ENCODE measurements around the gene POP7. TPM values are rescaled to one million over a fixed set of nuclear protein-coding genes. Genes with fewer than 3 reads are reported as not detected.

POP7 gene
- 19.5 and 57.0 TPM in 2 replicates for total RNA-seq

GRCh38 chr7:100705753-100706671, at the start of gene POP7:
Gene POP7, plus strand, starts transcription at chr7:100706121. Its CDS starts 710 bp downstream, at chr7:100706831.

GRCh38 chr7:100673302-100673941, 32.5 kb upstream of the POP7 start, which contains the start of gene GNB2:
Gene GNB2, plus strand, starts transcription at chr7:100673740. Its CDS starts 2,526 bp downstream, at chr7:100676266.

GRCh38 chr7:100694098-100694745, 11.7 kb upstream of the POP7 start, which contains the start of gene GIGYF1:
Gene GIGYF1, minus strand, starts transcription at chr7:100694250. Its CDS starts 6,012 bp downstream, at chr7:100688238.

GRCh38 chr7:100720279-100720670, 14.4 kb downstream of the POP7 start, which contains the start of gene EPO:
Gene EPO, plus strand, starts transcription at chr7:100720468. Its CDS starts 513 bp downstream, at chr7:100720981.

Other genes with a start within 250 kb of the POP7 start
- 0.72 and 0.88 TPM in 2 replicates for gene SPACDR, start 241.9 kb upstream of the POP7 start, total RNA-seq
- 35.5 and 37.9 TPM in 2 replicates for gene TSC22D4, start 226.9 kb upstream of the POP7 start, total RNA-seq
- 0.72 and 1.8 TPM in 2 replicates for gene NYAP1, start 222.2 kb upstream of the POP7 start, total RNA-seq
- 7.0 and 13.9 TPM in 2 replicates for gene AGFG2, start 166.9 kb upstream of the POP7 start, total RNA-seq
- gene SAP25, start 132.2 kb upstream of the POP7 start, total RNA-seq: 0.72 TPM in 1 of 2 replicates, not detected in the other
- gene LRCH4, start 120.0 kb upstream of the POP7 start, total RNA-seq: 32.8 and 52.5 TPM in 2 replicates
- 0.66 and 0.86 TPM in 2 replicates for gene FBXO24, start 119.8 kb upstream of the POP7 start, total RNA-seq
- gene PCOLCE, start 103.8 kb upstream of the POP7 start, total RNA-seq: 109 and 167 TPM in 2 replicates
- gene MOSPD3, start 93.6 kb upstream of the POP7 start, total RNA-seq: 7.0 and 9.0 TPM in 2 replicates
- 0.44 TPM in 1 of 2 replicates, not detected in the other for gene TFR2, start 64.6 kb upstream of the POP7 start, total RNA-seq
- not detected in 2 replicates for gene ACTL6B, start 49.7 kb upstream of the POP7 start, total RNA-seq
- 152 and 165 TPM in 2 replicates for gene GNB2, start 32.4 kb upstream of the POP7 start, total RNA-seq
- 16.6 and 20.6 TPM in 2 replicates for gene GIGYF1, start 11.9 kb upstream of the POP7 start, total RNA-seq
- not detected in 2 replicates for gene EPO, start 14.3 kb downstream of the POP7 start, total RNA-seq
- not detected in 2 replicates for gene ZAN, start 27.5 kb downstream of the POP7 start, total RNA-seq
- 58.1 and 61.5 TPM in 2 replicates for gene EPHB4, start 121.4 kb downstream of the POP7 start, total RNA-seq
- gene SLC12A9, start 146.6 kb downstream of the POP7 start, total RNA-seq: 16.9 and 27.5 TPM in 2 replicates
- 78.3 and 78.6 TPM in 2 replicates for gene TRIP6, start 161.3 kb downstream of the POP7 start, total RNA-seq
- 42.7 and 75.4 TPM in 2 replicates for gene SRRT, start 169.0 kb downstream of the POP7 start, total RNA-seq
- gene UFSP1, start 183.6 kb downstream of the POP7 start, total RNA-seq: 8.8 and 9.3 TPM in 2 replicates
- gene ACHE, start 189.8 kb downstream of the POP7 start, total RNA-seq: 0.14 and 0.22 TPM in 2 replicates
- not detected in 2 replicates for gene MUC3A, start 243.4 kb downstream of the POP7 start, total RNA-seq

Data from placental pericyte (primary cell).